SH-SY5Y (cell line): ENCODE data around the gene NUP85.

Source experiments
- GATA2 ChIP-seq: IDR thresholded peaks from 2 replicates; pipeline ENCODE4 v1.6.1; 2011; ENCODE audit warnings: mild to moderate bottlenecking, low read depth, low read length
- GATA3 ChIP-seq: IDR thresholded peaks from 2 replicates; pipeline ENCODE4 v1.6.1; 2011; ENCODE audit warnings: low read depth, mild to moderate bottlenecking, low read length, moderate library complexity

- no peak for TF ChIP-seq GATA3
- no peak for TF ChIP-seq GATA2
These were observed 35.1 kb downstream of the NUP85 start for GRCh38 chr17:75240394-75241142.
